ES-I3 (cell line): ENCODE data around the gene DOK5.

Source experiments
- H3K36me3 ChIP-seq: 2 replicates; pipeline ENCODE4 v1.6.1; 2013; ENCODE audit warnings: mild to moderate bottlenecking, low read length, control low read depth, moderate library complexity; ENCODE audit not compliant: insufficient read depth
- H3K4me1 ChIP-seq: 2 replicates; pipeline ENCODE4 v1.6.1; 2013; ENCODE audit warnings: mild to moderate bottlenecking, control low read depth, low read length; ENCODE audit not compliant: insufficient read depth
- H3K9ac ChIP-seq: 2 replicates; pipeline ENCODE4 v1.6.1; 2013; ENCODE audit warnings: low read depth, mild to moderate bottlenecking, low read length, moderate library complexity
- H3K9me3 ChIP-seq: 2 replicates; pipeline ENCODE4 v1.6.1; 2013; ENCODE audit warnings: mild to moderate bottlenecking, low read length, moderate library complexity; ENCODE audit not compliant: control insufficient read depth, insufficient read depth

DOK5 gene

DNA sequence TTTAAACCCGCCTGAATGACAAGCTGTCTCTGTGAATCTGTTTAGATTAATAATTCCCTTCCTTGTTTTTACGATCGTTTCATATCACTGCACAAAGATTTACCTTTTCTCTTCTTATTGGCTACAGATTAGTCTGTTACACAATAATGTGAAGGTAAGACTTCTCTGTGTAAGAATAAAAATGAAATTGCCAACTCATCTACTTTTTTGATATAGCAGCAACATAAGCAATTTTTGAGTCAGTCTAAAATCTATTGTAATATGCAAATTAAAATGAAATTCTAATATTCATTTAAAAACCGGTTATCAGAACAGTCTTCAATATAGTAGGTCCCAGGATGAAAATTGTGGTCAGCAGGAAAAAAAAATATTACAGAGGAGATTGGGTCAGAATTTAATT, 155.2 kb downstream of the DOK5 start:
- Histone ChIP-seq H3K9ac (no peak overlapping the region), H3K4me1 (peaks cover 8% of the 10 kb centered on the region; the same call in 1 of the 2 replicates), H3K9me3 (no peaks in the 10 kb centered on the region), H3K36me3 (no peaks in the 10 kb centered on the region)

DNA sequence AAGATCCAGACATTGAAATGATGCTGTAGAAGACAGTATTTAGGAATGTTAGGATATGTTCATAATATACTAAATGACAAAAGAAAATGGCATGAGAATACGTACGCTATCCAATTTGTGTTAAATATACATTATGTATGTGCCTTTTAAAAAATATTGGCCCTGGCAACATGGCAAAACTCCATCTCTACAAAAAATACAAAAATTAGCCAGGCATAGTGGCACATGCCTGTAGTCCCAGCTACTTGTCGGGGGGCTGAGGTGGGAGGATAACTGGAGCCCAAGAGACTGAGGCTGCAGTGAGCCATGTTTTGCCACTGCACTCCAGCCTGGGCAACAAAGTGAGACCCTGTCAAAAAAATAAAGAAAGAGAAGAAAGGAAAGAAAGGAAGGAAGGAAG, 155.7 kb downstream of the DOK5 start:
- H3K9me3 ChIP-seq = no peaks in the 10 kb centered on the region
- H3K4me1 ChIP-seq = peaks cover 6% of the 10 kb centered on the region; the same call in 1 of the 2 replicates
- no peak overlapping the region for H3K9ac ChIP-seq
- H3K36me3 ChIP-seq = no peaks in the 10 kb centered on the region

DNA sequence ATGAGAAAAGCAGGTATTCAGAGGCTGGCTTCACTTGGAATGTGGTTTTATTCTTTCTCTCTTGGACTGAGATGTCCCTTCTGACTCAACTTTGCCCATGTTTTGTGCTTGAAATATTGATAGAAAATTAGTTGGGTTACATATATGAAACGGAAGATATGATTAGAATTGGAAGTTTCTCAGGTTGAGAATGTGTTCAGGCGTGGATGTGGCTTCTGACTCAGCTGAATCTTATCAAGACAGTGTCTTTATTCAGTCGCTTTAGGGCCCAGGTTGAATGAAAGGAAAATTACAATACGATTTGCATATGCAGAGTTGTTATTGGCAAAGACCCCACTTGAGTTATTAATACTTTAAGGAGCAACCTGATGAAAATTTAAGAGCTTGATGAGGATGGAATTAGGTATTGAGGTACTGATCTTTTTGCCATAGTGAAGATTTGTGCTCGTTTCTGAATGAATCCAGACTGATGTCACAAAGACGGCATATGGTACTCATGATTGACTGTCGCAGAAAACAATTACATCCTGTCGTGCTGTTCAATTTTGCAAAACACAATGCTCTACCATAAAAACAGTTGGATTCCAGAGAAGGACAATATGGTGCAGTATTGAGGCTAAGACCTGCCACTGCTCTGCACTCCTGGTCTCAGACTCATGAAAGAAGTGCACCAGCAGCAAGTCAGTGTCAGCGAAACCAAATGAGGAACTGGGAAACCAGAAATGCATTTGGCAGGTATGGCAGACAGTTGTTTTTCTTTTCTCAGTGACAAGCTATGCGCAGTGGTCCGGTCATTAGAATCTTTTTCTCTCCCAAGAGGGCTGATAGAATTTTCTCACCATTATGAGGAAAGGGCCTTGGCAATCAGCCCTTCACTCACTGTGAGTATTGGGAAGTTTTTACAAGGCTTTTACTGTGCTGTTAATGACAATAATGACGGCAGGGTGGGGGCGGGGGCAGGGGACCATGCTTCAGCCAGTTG, 158.3 kb downstream of the DOK5 start:
- no peaks in the 10 kb centered on the region for H3K36me3 ChIP-seq
- no peaks in the 10 kb centered on the region for H3K9me3 ChIP-seq
- peaks cover 6% of the 10 kb centered on the region; the same call in 1 of the 2 replicates for H3K4me1 ChIP-seq
- no peak overlapping the region for H3K9ac ChIP-seq

DNA sequence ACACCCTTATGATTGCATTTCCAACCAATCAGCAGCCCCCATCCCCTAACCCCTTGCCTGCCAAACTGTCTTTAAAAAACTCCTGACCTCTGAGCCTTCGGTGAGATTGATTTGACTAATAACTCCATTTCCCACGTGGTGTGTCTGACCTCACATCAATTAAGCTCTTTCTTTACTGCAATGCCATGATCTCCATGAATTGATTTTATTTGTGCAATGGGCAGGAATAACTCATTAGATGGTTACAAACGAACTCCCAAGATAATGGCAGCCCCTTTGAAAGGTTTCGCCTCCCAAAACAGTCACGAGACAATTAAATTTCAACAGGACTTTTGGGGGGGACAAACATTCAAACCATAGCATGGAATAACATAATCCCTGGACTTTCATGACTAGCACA, 161.2 kb downstream of the DOK5 start:
- Histone ChIP-seq H3K9me3 (no peaks in the 10 kb centered on the region), H3K4me1 (peaks cover 6% of the 10 kb centered on the region; the same call in 1 of the 2 replicates), H3K9ac (no peak overlapping the region), H3K36me3 (no peaks in the 10 kb centered on the region)

DNA sequence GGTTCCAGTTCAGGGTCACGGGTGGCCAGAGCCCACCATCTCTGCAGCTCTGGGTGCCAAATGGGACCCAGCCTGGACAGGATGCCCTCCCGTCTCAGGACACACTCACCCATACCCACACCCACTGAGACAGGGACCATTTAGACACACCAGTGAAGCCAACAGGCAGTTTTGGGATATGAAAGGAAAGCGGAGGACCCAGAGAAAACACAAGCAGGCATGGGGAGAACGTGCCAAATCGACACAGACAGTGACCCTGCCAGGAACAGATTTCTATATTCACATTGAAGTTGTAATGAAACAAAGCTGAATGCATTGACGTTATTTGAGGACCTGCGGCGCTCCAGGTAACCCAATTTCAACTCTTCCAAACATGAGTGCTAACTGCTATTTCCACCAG, 164.5 kb downstream of the DOK5 start:
- Histone ChIP-seq H3K4me1 (no peaks in the 10 kb centered on the region; the same call in 1 of the 2 replicates), H3K9ac (no peak overlapping the region), H3K36me3 (no peaks in the 10 kb centered on the region), H3K9me3 (no peaks in the 10 kb centered on the region)

DNA sequence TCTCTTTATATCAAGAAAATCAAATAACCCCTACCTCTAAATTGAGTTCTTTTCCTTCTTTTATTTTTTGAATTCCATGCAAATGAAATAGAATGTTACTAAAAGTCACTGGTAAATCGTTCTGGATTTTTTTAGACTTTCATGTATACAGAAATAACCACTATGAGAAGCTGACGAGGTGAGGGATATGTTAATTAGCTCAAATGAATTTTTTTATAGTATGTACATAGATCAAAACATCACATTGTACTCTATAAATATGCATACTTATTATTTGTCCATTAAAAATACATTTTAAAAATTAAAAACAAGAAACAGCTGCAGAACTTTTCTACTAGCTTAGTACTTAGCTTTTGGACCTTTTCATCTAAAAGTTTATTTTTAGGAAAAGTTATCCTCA, 165.4 kb downstream of the DOK5 start:
- H3K9me3 ChIP-seq = no peaks in the 10 kb centered on the region

DNA sequence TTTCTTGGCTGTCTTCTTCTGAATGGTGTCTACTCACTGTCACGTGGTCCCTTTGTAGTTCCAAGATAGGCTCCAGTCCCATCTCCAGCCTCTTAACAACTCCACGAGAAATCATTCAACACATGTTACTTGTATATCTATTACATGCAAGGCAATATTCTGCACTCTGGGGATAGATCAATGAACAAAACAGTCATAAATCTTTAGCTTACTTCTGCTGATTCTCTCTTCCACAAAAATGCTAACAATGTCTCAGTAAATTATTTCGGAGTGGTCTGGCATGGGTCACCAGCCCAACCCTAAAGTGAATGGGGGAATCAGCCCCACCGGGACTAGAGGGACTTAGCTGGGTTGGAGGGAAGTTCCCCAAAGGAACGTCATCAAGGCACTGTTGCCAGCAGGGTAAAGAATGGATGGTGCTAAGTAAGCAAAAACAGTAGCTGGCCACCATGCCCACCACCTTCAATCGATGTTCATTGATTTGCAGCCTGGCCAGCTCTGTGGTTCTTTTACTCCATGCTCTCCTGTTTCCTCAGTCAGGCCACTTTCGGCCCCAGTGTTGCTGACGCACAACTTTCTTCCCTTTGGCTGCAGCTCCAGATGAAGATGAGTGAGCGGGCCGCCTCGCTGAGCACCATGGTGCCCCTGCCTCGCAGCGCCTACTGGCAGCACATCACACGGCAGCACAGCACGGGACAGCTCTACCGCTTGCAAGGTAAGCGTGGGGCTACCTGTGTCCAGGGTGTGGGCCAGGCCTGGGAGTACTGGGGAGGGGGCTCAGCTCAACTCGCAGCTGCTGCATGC, 167.7 kb downstream of the DOK5 start:
- Histone ChIP-seq H3K4me1 (no peaks in the 10 kb centered on the region; the same call in 1 of the 2 replicates), H3K9ac (no peak overlapping the region), H3K9me3 (no peaks in the 10 kb centered on the region), H3K36me3 (no peaks in the 10 kb centered on the region)

More for the DNA sequence above, 165.4 kb downstream of the DOK5 start:
- H3K9ac ChIP-seq = no peak overlapping the region
- no peaks in the 10 kb centered on the region for H3K36me3 ChIP-seq
- no peaks in the 10 kb centered on the region; the same call in 1 of the 2 replicates for H3K4me1 ChIP-seq

DNA sequence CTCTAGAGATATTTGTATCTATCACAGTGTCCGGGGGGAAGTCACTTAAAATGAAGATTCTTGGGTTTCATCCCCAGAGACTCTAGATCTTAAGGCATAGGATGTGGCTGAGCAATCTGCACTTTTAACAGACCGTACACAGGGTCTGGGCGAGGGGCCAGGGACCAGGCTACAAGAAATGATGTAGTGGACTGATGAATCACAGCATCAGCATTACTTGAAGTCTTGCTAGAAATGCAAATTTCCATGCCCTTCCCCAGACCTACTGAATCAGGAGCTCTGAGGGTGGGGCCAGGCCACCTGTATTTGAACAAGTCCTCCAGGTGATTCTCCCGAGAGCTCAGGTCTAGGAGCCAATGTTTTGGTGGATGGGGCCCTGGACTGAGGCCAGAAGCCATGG, 168.4 kb downstream of the DOK5 start:
- Histone ChIP-seq H3K9ac (no peak overlapping the region), H3K9me3 (no peaks in the 10 kb centered on the region), H3K4me1 (no peaks in the 10 kb centered on the region; the same call in 1 of the 2 replicates), H3K36me3 (no peaks in the 10 kb centered on the region)

DNA sequence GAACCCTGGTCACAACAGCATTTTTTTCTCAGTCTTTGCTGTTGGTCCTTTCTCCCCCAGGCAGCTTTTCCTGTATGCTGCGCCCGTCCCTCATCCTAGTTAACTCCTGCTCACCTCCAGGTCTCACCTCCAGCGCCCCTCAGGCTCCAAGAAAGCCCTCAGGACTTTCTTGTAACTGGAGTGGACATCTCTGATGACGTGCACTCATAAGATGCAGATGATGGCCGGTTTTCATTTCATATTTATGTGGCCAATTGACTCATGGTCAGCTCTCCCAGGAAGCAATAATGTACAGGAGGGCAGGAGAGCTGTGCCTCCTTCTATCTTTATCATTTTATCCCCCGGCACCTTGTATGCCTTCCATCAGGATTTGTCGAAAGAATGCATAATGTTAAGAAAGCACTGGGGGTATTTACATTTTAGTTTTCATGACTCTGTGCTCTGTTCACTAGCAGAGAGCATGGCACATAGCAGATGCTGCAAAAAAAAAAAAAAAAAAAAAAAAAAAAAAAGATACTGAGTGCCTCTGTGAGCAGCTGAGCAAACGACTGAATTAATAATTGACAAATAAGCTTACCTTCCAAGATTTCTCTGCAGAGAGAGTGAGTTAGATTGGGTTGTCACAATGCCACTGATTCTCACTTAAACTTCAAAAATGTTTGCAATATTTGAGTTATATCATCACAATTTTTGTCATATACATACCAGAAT, 170.2 kb downstream of the DOK5 start:
- no peaks in the 10 kb centered on the region for H3K36me3 ChIP-seq
- no peaks in the 10 kb centered on the region for H3K9me3 ChIP-seq
- H3K9ac ChIP-seq = no peak overlapping the region
- H3K4me1 ChIP-seq = no peaks in the 10 kb centered on the region

DNA sequence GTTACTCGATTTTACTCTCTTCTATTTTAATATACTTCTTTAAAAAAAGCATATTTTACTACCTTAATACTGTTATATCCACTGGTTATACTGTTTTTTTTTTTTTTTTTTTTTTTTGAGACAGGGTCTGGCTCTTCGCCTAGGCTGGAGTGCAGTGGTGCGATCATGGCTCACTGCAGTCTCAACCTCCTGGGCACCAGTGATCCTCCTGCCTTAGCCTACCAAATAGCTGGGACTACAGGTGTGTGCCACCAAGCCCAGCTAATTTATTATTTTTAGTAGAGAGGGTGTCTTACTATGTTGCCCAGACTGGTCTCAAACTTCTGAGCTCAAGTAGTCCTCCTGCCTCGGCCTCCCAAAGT, 170.7 kb downstream of the DOK5 start:
- Histone ChIP-seq H3K4me1 (no peaks in the 10 kb centered on the region), H3K36me3 (no peaks in the 10 kb centered on the region), H3K9me3 (no peaks in the 10 kb centered on the region), H3K9ac (no peak overlapping the region)

DNA sequence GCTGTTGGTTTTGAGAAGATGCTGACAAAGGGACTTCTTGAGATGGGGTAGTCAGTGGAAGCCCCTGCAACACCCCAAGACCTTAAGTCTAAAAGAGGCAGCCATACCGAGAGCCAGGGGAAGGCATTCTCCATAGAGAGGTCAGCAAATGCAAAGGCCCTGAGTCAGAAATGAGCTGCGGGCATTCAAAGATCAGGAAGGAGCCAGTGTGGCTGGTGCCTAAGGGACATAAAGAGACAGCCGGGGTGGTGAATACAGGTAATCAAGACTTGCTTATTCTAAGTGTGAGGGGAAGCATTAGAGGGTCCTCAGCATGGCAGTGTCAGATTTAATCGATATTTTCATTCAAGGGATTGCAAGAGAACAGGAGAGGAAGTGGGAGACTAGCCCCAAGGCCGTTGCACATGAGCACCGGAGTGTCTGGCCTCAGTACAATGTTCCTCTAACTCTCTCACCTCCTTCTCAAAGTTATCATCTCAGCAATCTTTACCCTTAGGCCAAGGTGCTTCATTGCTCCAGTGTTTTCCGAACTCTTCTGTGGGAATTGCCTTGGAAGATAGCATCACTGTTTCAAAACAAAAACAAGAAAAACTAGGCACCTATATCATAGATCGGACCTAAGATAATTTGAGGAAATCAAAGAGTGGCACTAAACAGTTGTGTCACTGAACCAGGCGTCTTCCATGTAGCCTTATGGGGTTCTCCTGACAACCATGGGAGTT, 173.2 kb downstream of the DOK5 start:
- Histone ChIP-seq H3K36me3 (no peaks in the 10 kb centered on the region), H3K9me3 (no peaks in the 10 kb centered on the region), H3K9ac (no peak overlapping the region), H3K4me1 (no peaks in the 10 kb centered on the region)

DNA sequence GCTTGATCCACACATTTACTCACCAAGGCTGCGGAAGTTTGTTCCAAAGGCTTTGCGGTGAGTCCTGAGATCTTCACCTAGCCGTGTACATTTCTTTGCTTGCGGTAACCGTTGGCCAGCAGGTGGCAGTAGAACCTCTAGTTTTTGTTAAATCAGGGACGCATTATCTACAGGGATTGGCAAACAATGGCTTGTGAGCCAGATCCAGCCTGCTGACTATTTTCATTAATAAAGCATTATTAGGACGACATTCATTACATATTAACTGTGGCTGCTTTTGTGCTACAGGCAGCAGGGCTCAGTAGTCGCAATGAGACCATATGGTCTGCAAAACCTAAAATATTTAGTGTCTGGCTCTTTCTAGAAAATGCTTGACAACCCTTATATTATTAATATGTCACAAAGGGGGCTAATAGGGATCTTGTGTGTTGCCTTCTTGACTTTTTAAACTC, 174.1 kb downstream of the DOK5 start:
- H3K4me1 ChIP-seq = no peaks in the 10 kb centered on the region
- H3K36me3 ChIP-seq = no peaks in the 10 kb centered on the region
- no peaks in the 10 kb centered on the region for H3K9me3 ChIP-seq
- no peak overlapping the region for H3K9ac ChIP-seq

DNA sequence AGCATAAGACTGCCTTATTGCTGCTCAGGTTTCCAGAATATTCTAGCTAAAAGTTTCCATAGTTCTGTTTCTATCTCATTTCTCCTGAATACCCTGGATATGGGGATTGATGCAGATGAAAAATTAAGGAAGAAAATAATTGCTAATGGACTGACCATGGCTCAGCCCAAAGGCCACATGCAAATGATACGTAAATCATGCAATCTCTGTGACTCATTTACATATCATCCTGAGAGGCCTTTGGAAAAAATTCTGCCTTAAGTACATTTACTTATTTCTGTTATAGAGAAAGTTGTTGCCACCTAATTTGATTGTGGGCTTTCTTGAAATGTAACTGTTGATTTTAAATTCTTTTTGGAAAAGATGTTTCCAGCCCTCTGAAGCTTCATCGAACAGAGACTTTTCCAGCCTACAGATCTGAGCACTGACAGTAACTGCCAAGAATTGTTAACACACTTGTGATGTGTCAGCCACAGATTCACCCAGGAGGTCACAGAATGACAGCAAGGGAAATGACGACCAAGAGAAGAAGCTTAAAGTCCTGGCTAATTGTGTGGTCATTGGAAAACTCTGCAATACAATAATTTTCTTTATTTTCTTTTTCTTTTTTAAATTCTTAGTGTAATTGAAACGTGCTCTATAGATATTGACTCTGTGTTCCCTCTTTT, 174.8 kb downstream of the DOK5 start:
- Histone ChIP-seq H3K9me3 (no peaks in the 10 kb centered on the region), H3K9ac (no peak overlapping the region), H3K36me3 (no peaks in the 10 kb centered on the region), H3K4me1 (no peaks in the 10 kb centered on the region)
